Heart left ventricle (tissue), 13 donors: Measurements from ENCODE around the gene PXK.

ENCODE experiments used
- CTCF ChIP-seq, 12 donors: fragments of 200-600 bp; sonication (generic) in 4 of 12; IDR thresholded peaks; one replicate each; pipeline versions ENCODE4 v1.5.0 to v1.8.0; 2018 to 2022; ENCODE audit warnings: antibody characterized with exemption in 12 of 12, mild to moderate bottlenecking in 5 of 12
- POLR2A ChIP-seq, 2 donors: fragments of 450-650 bp; IDR thresholded peaks; one replicate each; pipeline ENCODE4 v1.6.1; 2017; ENCODE audit warnings: antibody characterized with exemption in 2 of 2, mild to moderate bottlenecking in 2 of 2, moderate library complexity in 2 of 2
- donor health status: ischemic (EF 13 %, LVEDD 7.1; RV severe dilation, severe dysfunction).
- donor health status: DM: no; HTN: yes; CAD: no.
- donor health status: DM: no; HTN: no; CAD: no.
- donor health status: ischemic (EF 25% LVEDD 6.9; RV normal size, moderate dysfunction).
- donor health status: ischemic (EF 25% LVEDD 5.7; RV mildly dilated, moderate dysfunction).
- donor health status: ischemic (EF 35%, LVEDD 5.7; RV mildly dilated, moderate dysfunction).
- donor health status: nonischemic (EF 11% LVEDD 7.7; RV severe dilation, severe dysfunction).
- donor health status: DM: yes; HTN: yes; CAD: no.
- donor health status: PGD.
- donor health status: ischemic (EF 29% LVEDD 5.4; RV normal size, mild dysfunction).
- donor health status: nonischemic (EF 23%, LVEDD 6.1; RV moderate dilation, normal function).

DNA sequence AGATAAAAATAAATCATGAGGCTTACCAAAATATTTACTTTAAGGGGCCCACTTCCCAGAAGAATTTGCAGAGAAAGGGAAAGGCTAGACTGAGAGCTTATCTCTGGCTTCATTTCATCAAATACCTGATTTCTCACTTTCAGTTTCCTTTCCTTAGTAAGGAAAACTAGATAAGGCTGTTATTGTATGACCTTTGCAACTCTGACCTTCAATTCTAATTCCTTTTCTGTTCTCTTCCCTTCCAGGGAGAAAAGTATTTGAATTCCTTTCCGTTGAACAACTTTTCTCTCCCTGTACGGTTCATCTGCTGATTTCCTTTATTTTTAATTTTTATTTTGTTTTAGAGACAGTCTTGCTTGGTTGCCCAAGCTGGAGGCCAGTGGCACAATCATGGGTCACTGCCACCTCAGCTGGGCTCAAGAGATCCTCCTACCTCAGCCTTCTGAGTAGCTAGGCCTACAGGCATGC is 7.1 kb upstream of the PXK start:
- TF ChIP-seq CTCF (IDR thresholded peaks at IDR 0.05) (no peak), POLR2A (IDR thresholded peaks at IDR 0.05) (no peak)
